ENCODE measurements around the gene BIN2. TPM values are rescaled to one million over a fixed set of nuclear protein-coding genes. Genes with fewer than 3 reads are reported as not detected.
"Not testable (repeated sequence)": the region's sequence is repeated elsewhere in the genome, so short reads cannot be mapped to it uniquely, and the experiment has no call there.

BIN2 gene
- total RNA-seq, 3 donors from 2014 or later = 14.7 to 20.9 (median 16.4) TPM

- H3K4me1 Mint-ChIP-seq (ENCODE audit: low read depth) = peaks cover 64% of the 10 kb centered on the region
- H3K4me3 Mint-ChIP-seq = no peak overlapping the region
- ATAC-seq (no peak), DNase-seq (no peak)
- H3K27me3 Mint-ChIP-seq (ENCODE audit: low read depth) = no peaks in the 10 kb centered on the region
- H3K9me3 Mint-ChIP-seq = no peaks in the 10 kb centered on the region
- peaks cover 29% of the 10 kb centered on the region for H3K36me3 Mint-ChIP-seq (ENCODE audit: insufficient read depth)
Observed at GRCh38 chr12:51307655-51308593, 16.1 kb downstream of the BIN2 start.

GRCh38 chr12:51306507-51306906 lies 17.5 kb downstream of the BIN2 start:
- no peak for DNase-seq
- H3K9me3 Mint-ChIP-seq = no peaks in the 10 kb centered on the region
- peaks cover 30% of the 10 kb centered on the region for H3K36me3 Mint-ChIP-seq (ENCODE audit: insufficient read depth)
- no peak for ATAC-seq
- no peak overlapping the region for H3K4me3 Mint-ChIP-seq
- H3K27me3 Mint-ChIP-seq (ENCODE audit: low read depth) = no peaks in the 10 kb centered on the region
- peaks cover 57% of the 10 kb centered on the region for H3K4me1 Mint-ChIP-seq (ENCODE audit: low read depth)

- not testable (repeated sequence) for H3K4me3 Mint-ChIP-seq; H3K9me3 Mint-ChIP-seq; ATAC-seq; H3K27me3 Mint-ChIP-seq (ENCODE audit: low read depth); DNase-seq
- H3K36me3 Mint-ChIP-seq (ENCODE audit: insufficient read depth) = peaks cover 33% of the 10 kb centered on the region
- peaks cover 14% of the 10 kb centered on the region for H3K4me1 Mint-ChIP-seq (ENCODE audit: low read depth)
Observed at GRCh38 chr12:51300768-51301167, 23.2 kb downstream of the BIN2 start.

- DNase-seq = no peak
- no peaks in the 10 kb centered on the region for H3K27me3 Mint-ChIP-seq (ENCODE audit: low read depth)
- H3K4me3 Mint-ChIP-seq = no peak overlapping the region
Observed at GRCh38 chr12:51295651-51296050, 28.3 kb downstream of the BIN2 start.

GRCh38 chr12:51294097-51294496 lies 29.9 kb downstream of the BIN2 start:
- ATAC-seq; DNase-seq; H3K27me3 Mint-ChIP-seq (ENCODE audit: low read depth); H3K4me3 Mint-ChIP-seq; H3K9me3 Mint-ChIP-seq: not testable (repeated sequence)
- Mint-ChIP-seq H3K4me1 (ENCODE audit: low read depth) (peaks cover 15% of the 10 kb centered on the region), H3K36me3 (ENCODE audit: insufficient read depth) (peaks cover 27% of the 10 kb centered on the region)

More at GRCh38 chr12:51295651-51296050, 28.3 kb downstream of the BIN2 start:
- peaks cover 31% of the 10 kb centered on the region for H3K36me3 Mint-ChIP-seq (ENCODE audit: insufficient read depth)
- H3K9me3 Mint-ChIP-seq = no peaks in the 10 kb centered on the region
- H3K4me1 Mint-ChIP-seq (ENCODE audit: low read depth) = peaks cover 18% of the 10 kb centered on the region
- ATAC-seq = no peak

- Mint-ChIP-seq H3K4me3 (no peak overlapping the region), H3K4me1 (ENCODE audit: low read depth) (peaks cover 15% of the 10 kb centered on the region), H3K27me3 (ENCODE audit: low read depth) (no peaks in the 10 kb centered on the region), H3K9me3 (no peaks in the 10 kb centered on the region), H3K36me3 (ENCODE audit: insufficient read depth) (peaks cover 28% of the 10 kb centered on the region)
- DNase-seq = no peak
- ATAC-seq = peak; percentile 75 to 93
Observed at GRCh38 chr12:51293696-51294095, 30.3 kb downstream of the BIN2 start.

GRCh38 chr12:51291603-51292513 lies 32.1 kb downstream of the BIN2 start:
- Mint-ChIP-seq H3K36me3 (ENCODE audit: insufficient read depth) (peaks cover 28% of the 10 kb centered on the region), H3K4me1 (ENCODE audit: low read depth) (peaks cover 15% of the 10 kb centered on the region)
- not testable (repeated sequence) for H3K4me3 Mint-ChIP-seq; H3K27me3 Mint-ChIP-seq (ENCODE audit: low read depth); DNase-seq; ATAC-seq; H3K9me3 Mint-ChIP-seq

- Mint-ChIP-seq H3K9me3 (no peaks in the 10 kb centered on the region), H3K27me3 (ENCODE audit: low read depth) (no peaks in the 10 kb centered on the region), H3K36me3 (ENCODE audit: insufficient read depth) (peaks cover 18% of the 10 kb centered on the region)
Observed at GRCh38 chr12:51285843-51286242, 38.1 kb downstream of the BIN2 start.

GRCh38 chr12:51281202-51281924 lies 42.6 kb downstream of the BIN2 start:
- Mint-ChIP-seq H3K9me3 (no peaks in the 10 kb centered on the region), H3K4me3 (no peak overlapping the region), H3K27me3 (ENCODE audit: low read depth) (no peaks in the 10 kb centered on the region), H3K4me1 (ENCODE audit: low read depth) (peaks cover 6% of the 10 kb centered on the region), H3K36me3 (ENCODE audit: insufficient read depth) (peaks cover 15% of the 10 kb centered on the region)
- DNase-seq (no peak), ATAC-seq (no peak)

More at GRCh38 chr12:51285843-51286242, 38.1 kb downstream of the BIN2 start:
- Mint-ChIP-seq H3K4me1 (ENCODE audit: low read depth) (peaks cover 3% of the 10 kb centered on the region), H3K4me3 (no peak overlapping the region)
- DNase-seq (no peak), ATAC-seq (no peak)

- no peak for ATAC-seq
- DNase-seq = no peak
- no peaks in the 10 kb centered on the region for H3K36me3 Mint-ChIP-seq (ENCODE audit: insufficient read depth)
- H3K4me1 Mint-ChIP-seq (ENCODE audit: low read depth) = peaks cover 8% of the 10 kb centered on the region
- H3K9me3 Mint-ChIP-seq = no peaks in the 10 kb centered on the region
- H3K27me3 Mint-ChIP-seq (ENCODE audit: low read depth) = no peaks in the 10 kb centered on the region
- no peak overlapping the region for H3K4me3 Mint-ChIP-seq
Observed at GRCh38 chr12:51275088-51275487, 48.9 kb downstream of the BIN2 start.

- ATAC-seq; DNase-seq; H3K36me3 Mint-ChIP-seq (ENCODE audit: insufficient read depth); H3K27me3 Mint-ChIP-seq (ENCODE audit: low read depth); H3K9me3 Mint-ChIP-seq; H3K4me3 Mint-ChIP-seq: not testable (repeated sequence)
- peaks cover 17% of the 10 kb centered on the region for H3K4me1 Mint-ChIP-seq (ENCODE audit: low read depth)
Observed at GRCh38 chr12:51272810-51273209, 51.2 kb downstream of the BIN2 start.

GRCh38 chr12:51270951-51271518 lies 52.9 kb downstream of the BIN2 start:
- peak; percentile 49 to 56 for ATAC-seq
- Mint-ChIP-seq H3K9me3 (no peaks in the 10 kb centered on the region), H3K4me3 (peak overlapping the region; percentile 88), H3K27me3 (ENCODE audit: low read depth) (no peaks in the 10 kb centered on the region), H3K36me3 (ENCODE audit: insufficient read depth) (no peaks in the 10 kb centered on the region), H3K4me1 (ENCODE audit: low read depth) (peaks cover 19% of the 10 kb centered on the region)
- DNase-seq = no peak

GRCh38 chr12:51270067-51270950 lies 53.7 kb downstream of the BIN2 start, which contains the start of gene SMAGP:
TSS of gene SMAGP (minus strand) at chr12:51270415. CDS start at chr12:51269278, 1,137 bp downstream.
- H3K4me3 Mint-ChIP-seq = peak within 1 kb of the TSS; percentile 88
- no peaks in the 10 kb centered on the region for H3K27me3 Mint-ChIP-seq (ENCODE audit: low read depth)
- H3K36me3 Mint-ChIP-seq (ENCODE audit: insufficient read depth) = peaks cover 2% of the 10 kb centered on the region
- ATAC-seq (peak; percentile 60 to 65), DNase-seq (peak; percentile 32)
- H3K9me3 Mint-ChIP-seq = no peaks in the 10 kb centered on the region
- peaks cover 23% of the 10 kb centered on the region for H3K4me1 Mint-ChIP-seq (ENCODE audit: low read depth)
